IMR-90 (cell line): ENCODE measurements around the gene OAF. TPM values are rescaled to one million over a fixed set of nuclear protein-coding genes. Genes with fewer than 3 reads are reported as not detected.

ENCODE experiments used
- ATAC-seq: fragments of 200-7000 bp; cut with Tn5 transposase; 2 replicates; pipeline ENCODE4 v1.9.1; 2020; ENCODE audit warnings: low read depth, mild to moderate bottlenecking, moderate library complexity
- BruUV-seq: library from RNA; stranded (reverse); fragments of 400-500 nt; replicated peaks from 2 replicates; lab custom pipeline; 2021; lab: Mats Ljungman, UMichigan
- CTCF ChIA-PET: fragments of 300-600 bp; formaldehyde crosslinking; extraction: SDS; loops from one replicate; lab custom pipeline; 2021; ENCODE audit warnings: antibody characterized with exemption; lab: Yijun Ruan, JAX
- POLR2A ChIA-PET: fragments of 300-600 bp; sonication (Branson Sonifier 250); formaldehyde crosslinking; loops from one replicate; lab custom pipeline; 2022; ENCODE audit warnings: antibody characterized with exemption; ENCODE audit not compliant: unreplicated experiment; lab: Charles Lee
- DNase-seq: peaks from one replicate; pipeline ENCODE4 v3.0.0; 2013
- H2AFZ ChIP-seq: replicated peaks from 2 replicates; pipeline ENCODE3; 2013; ENCODE audit warnings: low read length, mild to moderate bottlenecking; ENCODE audit not compliant: poor library complexity
- H2AK5ac ChIP-seq: 2 replicates; pipeline ENCODE4 v1.6.1; 2013; ENCODE audit warnings: low read depth, low read length, inconsistent platforms
- H2AK9ac ChIP-seq: replicated peaks from 2 replicates; pipeline ENCODE3; 2013; ENCODE audit warnings: mild to moderate bottlenecking, low read depth, low read length, moderate library complexity; ENCODE audit not compliant: poor library complexity
- H2BK120ac ChIP-seq: 2 replicates; pipeline ENCODE4 v1.6.1; 2013; ENCODE audit warnings: low read depth, low read length, inconsistent platforms
- H2BK15ac ChIP-seq: 3 replicates; pipeline ENCODE4 v1.6.1; 2013; ENCODE audit warnings: low read depth, low read length, inconsistent platforms
- H2BK20ac ChIP-seq: 2 replicates; pipeline ENCODE4 v1.6.1; 2013; ENCODE audit warnings: low read depth, mild to moderate bottlenecking, inconsistent platforms, low read length, moderate library complexity
- H2BK5ac ChIP-seq: 2 replicates; pipeline ENCODE4 v1.6.1; 2013; ENCODE audit warnings: mild to moderate bottlenecking, low read depth, low read length, inconsistent platforms; ENCODE audit not compliant: poor library complexity, severe bottlenecking
- H3K14ac ChIP-seq: replicated peaks from 2 replicates; pipeline ENCODE4 v1.6.1; 2013; ENCODE audit warnings: low read depth, low read length, inconsistent platforms
- H3K18ac ChIP-seq: 2 replicates; pipeline ENCODE4 v1.6.1; 2013; ENCODE audit warnings: low read depth, low read length, control low read depth
- H3K23ac ChIP-seq: 2 replicates; pipeline ENCODE4 v1.6.1; 2013; ENCODE audit warnings: low read depth, low read length, inconsistent platforms
- H3K27ac ChIP-seq: 2 replicates; pipeline ENCODE4 v1.5.1; 2013; ENCODE audit warnings: mild to moderate bottlenecking, control low read depth, low read length; ENCODE audit not compliant: insufficient read depth
- H3K27me3 ChIP-seq: 2 replicates; pipeline ENCODE4 v1.6.1; 2013; ENCODE audit warnings: low read length; ENCODE audit not compliant: control insufficient read depth, insufficient read depth
- H3K36me3 ChIP-seq: 2 replicates; pipeline ENCODE4 v1.6.1; 2013; ENCODE audit warnings: low read length, mixed read lengths; ENCODE audit not compliant: control insufficient read depth, insufficient read depth
- H3K4ac ChIP-seq: 2 replicates; pipeline ENCODE4 v1.6.1; 2013; ENCODE audit warnings: low read depth, low read length, inconsistent platforms
- H3K4me1 ChIP-seq: 2 replicates; pipeline ENCODE4 v1.6.1; 2013; ENCODE audit warnings: low read length, mixed read lengths; ENCODE audit not compliant: control insufficient read depth, insufficient read depth
- H3K4me2 ChIP-seq: 2 replicates; pipeline ENCODE4 v1.6.1; 2013; ENCODE audit warnings: low read depth, mild to moderate bottlenecking, control low read depth, low read length, moderate library complexity
- H3K4me3 ChIP-seq: 2 replicates; pipeline ENCODE4 v1.5.1; 2013; ENCODE audit warnings: low read depth, mild to moderate bottlenecking, control low read depth, low read length, moderate library complexity; ENCODE audit not compliant: insufficient read depth
- H3K56ac ChIP-seq: 2 replicates; pipeline ENCODE4 v1.6.1; 2013; ENCODE audit warnings: low read length, inconsistent platforms; ENCODE audit not compliant: insufficient read depth; ENCODE audit errors: extremely low read depth
- H3K79me1 ChIP-seq, 2 experiments: 2 replicates each; pipeline ENCODE4 v1.6.1; 2013; ENCODE audit warnings: low read length in 2 of 2, inconsistent platforms in 1 of 2, low read depth in 1 of 2
- H3K9ac ChIP-seq: 2 replicates; pipeline ENCODE4 v1.6.1; 2013; ENCODE audit warnings: low read depth, low read length, control low read depth
- H3K9me1 ChIP-seq: 2 replicates; pipeline ENCODE4 v1.6.1; 2013; ENCODE audit warnings: low read length, inconsistent platforms; ENCODE audit not compliant: insufficient read depth
- H3K9me3 ChIP-seq: 2 replicates; pipeline ENCODE4 v1.6.1; 2013; ENCODE audit warnings: low read length; ENCODE audit not compliant: control insufficient read depth, insufficient read depth
- H4K20me1 ChIP-seq: 2 replicates; pipeline ENCODE4 v1.6.1; 2013; ENCODE audit warnings: low read length, inconsistent platforms; ENCODE audit not compliant: insufficient read depth
- H4K5ac ChIP-seq: 2 replicates; pipeline ENCODE4 v1.6.1; 2013; ENCODE audit warnings: mild to moderate bottlenecking, low read depth, low read length, control low read depth
- H4K8ac ChIP-seq, 2 experiments: 2 replicates each; pipeline ENCODE4 v1.6.1; 2013; ENCODE audit warnings: low read depth in 2 of 2, low read length in 2 of 2, control low read depth in 1 of 2, inconsistent platforms in 1 of 2
- H4K91ac ChIP-seq: 2 replicates; pipeline ENCODE4 v1.6.1; 2013; ENCODE audit warnings: low read depth, low read length, inconsistent platforms; ENCODE audit not compliant: insufficient read depth
- BHLHE40 ChIP-seq: fragments of 150-350 bp; IDR thresholded peaks from 2 replicates; pipeline ENCODE4 v1.6.1; 2016; ENCODE audit warnings: mild to moderate bottlenecking, low read depth, low read length
- CEBPB ChIP-seq: IDR thresholded peaks from 2 replicates; pipeline ENCODE4 v1.6.1; 2012; ENCODE audit warnings: low read depth, low read length, improper control_type of control experiment
- CHD1 ChIP-seq: IDR thresholded peaks from 2 replicates; pipeline ENCODE4 v1.6.1; 2012; ENCODE audit warnings: low read depth, low read length, improper control_type of control experiment
- CTCF ChIP-seq: conservative IDR thresholded peaks from 2 replicates; pipeline ENCODE4 v1.5.1; 2012; ENCODE audit warnings: mild to moderate bottlenecking, low read depth, low read length, improper control_type of control experiment
- ELK1 ChIP-seq: fragments of 150-350 bp; IDR thresholded peaks from 2 replicates; pipeline ENCODE4 v1.6.1; 2016; ENCODE audit warnings: low read depth, mild to moderate bottlenecking, low read length, moderate library complexity, borderline replicate concordance
- FOS ChIP-seq: fragments of 150-350 bp; IDR thresholded peaks from 2 replicates; pipeline ENCODE4 v1.6.1; 2016; ENCODE audit warnings: low read depth, low read length
- MAFK ChIP-seq: IDR thresholded peaks from 2 replicates; pipeline ENCODE4 v1.6.1; 2012; ENCODE audit warnings: low read depth, low read length, improper control_type of control experiment
- MAZ ChIP-seq: IDR thresholded peaks from 2 replicates; pipeline ENCODE4 v1.6.1; 2012; ENCODE audit warnings: low read depth, mild to moderate bottlenecking, low read length, improper control_type of control experiment, moderate library complexity, borderline replicate concordance
- MXI1 ChIP-seq: IDR thresholded peaks from 2 replicates; pipeline ENCODE4 v1.6.1; 2012; ENCODE audit warnings: low read depth, mild to moderate bottlenecking, low read length, moderate library complexity, borderline replicate concordance
- NFE2L2 ChIP-seq: fragments of 150-350 bp; IDR thresholded peaks from 2 replicates; pipeline ENCODE4 v1.6.1; 2016; ENCODE audit warnings: low read depth, mild to moderate bottlenecking, low read length
- POLR2A ChIP-seq: IDR thresholded peaks from 2 replicates; pipeline ENCODE4 v1.6.1; 2012; ENCODE audit warnings: mild to moderate bottlenecking, low read depth, low read length
- RAD21 ChIP-seq: IDR thresholded peaks from 2 replicates; pipeline ENCODE4 v1.6.1; 2012; ENCODE audit warnings: low read length, improper control_type of control experiment
- RCOR1 ChIP-seq: IDR thresholded peaks from 2 replicates; pipeline ENCODE4 v1.6.1; 2012; ENCODE audit warnings: mild to moderate bottlenecking, low read length, improper control_type of control experiment; ENCODE audit not compliant: insufficient replicate concordance
- RFX5 ChIP-seq: IDR thresholded peaks from 2 replicates; pipeline ENCODE4 v1.8.0; 2012; ENCODE audit warnings: low read depth, mild to moderate bottlenecking, low read length, moderate library complexity
- SMC3 ChIP-seq: fragments of 150-350 bp; IDR thresholded peaks from 2 replicates; pipeline ENCODE4 v1.6.1; 2016; ENCODE audit warnings: low read depth, mild to moderate bottlenecking, antibody characterized with exemption, low read length, moderate library complexity
- USF2 ChIP-seq: fragments of 150-350 bp; IDR thresholded peaks from 2 replicates; pipeline ENCODE4 v1.6.1; 2017; ENCODE audit warnings: mild to moderate bottlenecking, antibody characterized with exemption, low read length, low read depth
- WGBS, 2 experiments: methylation state at CpG; one replicate each; pipeline versions ENCODE4 v1.1.5 to v1.1.7; 2013; ENCODE audit warnings: missing lambda C conversion rate in 2 of 2; ENCODE audit not compliant: insufficient read length in 1 of 2; ENCODE audit errors: extremely low coverage in 2 of 2; 5-methylcytosine and 5-hydroxymethylcytosine counted together
- dilution Hi-C: fragments of 300-500 bp; cut with HindIII; formaldehyde crosslinking; loops from one replicate; pipeline ENCODE4 v1.14.3; 2018; ENCODE audit warnings: low sequenced_read_pairs; ENCODE audit not compliant: unreplicated experiment
- in situ Hi-C: fragments of 300-500 bp; cut with MboI; formaldehyde crosslinking; loops from 3 replicates; pipeline ENCODE4 v1.14.3; 2019; ENCODE audit warnings: low sequenced_read_pairs, inconsistent platforms, mixed read lengths
- intact Hi-C: fragments of 100-400 bp; cut with micrococcal nuclease; formaldehyde crosslinking; loops from 2 replicates; pipeline ENCODE4 v1.10.0; 2022
- polyA plus RNA-seq, 3 experiments: library from polyadenylated mRNA; depleted of rRNA; stranded (reverse); fragments of >200 nt; gene quantifications; 2 replicates each; pipeline ENCODE4 v1.2.3, GENCODE V29; 2012; ENCODE audit warnings: low replicate concordance in 1 of 3
- total RNA-seq: library from RNA; depleted of rRNA; stranded (reverse); fragments of >200 nt; gene quantifications from 2 replicates; pipeline ENCODE4 v1.2.3, GENCODE V29; 2012

The OAF gene
- total and polyA plus RNA-seq, 2 of the 4 experiments (the other 2 are of a cell fraction): 9.9 to 42.0 TPM

- H3K27ac ChIP-seq: no peak overlapping the region
- no peak overlapping the region for H3K14ac ChIP-seq
- ATAC-seq (no peak), DNase-seq (no peak)
- POLR2A ChIA-PET: no interaction called here
- H3K4me1 ChIP-seq: no peaks in the 10 kb centered on the region
- H3K18ac ChIP-seq: no peak overlapping the region
- no peak overlapping the region for H3K23ac ChIP-seq
- CTCF ChIA-PET: no interaction called here
- no peaks in the 10 kb centered on the region for H3K9me1 ChIP-seq
- H3K4ac ChIP-seq: no peak overlapping the region
- H4K8ac ChIP-seq: no peak overlapping the region
- 83% methylated on average over 1 of the region's 5 CpGs; no CpG with 5 or more reads in 1 of the 2 experiments for WGBS, 2 experiments
- H3K36me3 ChIP-seq: no peaks in the 10 kb centered on the region
- no peak overlapping the region for H3K4me2 ChIP-seq
- H3K56ac ChIP-seq: no peak overlapping the region
- intact Hi-C loops (no loop called here), dilution Hi-C loops (no loop called here), in situ Hi-C loops (no loop called here)
- no peak overlapping the region for H2BK5ac ChIP-seq
- no peak overlapping the region for H4K91ac ChIP-seq
- no peaks in the 10 kb centered on the region for H3K79me1 ChIP-seq
- no peak overlapping the region for H4K5ac ChIP-seq
- no peaks in the 10 kb centered on the region for H4K20me1 ChIP-seq
- TF ChIP-seq RAD21 (no peak), POLR2A (no peak), CTCF (no peak), RFX5 (no peak), BHLHE40 (no peak), CHD1 (no peak), ELK1 (no peak), CEBPB (no peak), FOS (no peak), MXI1 (no peak), NFE2L2 (no peak), USF2 (no peak), SMC3 (no peak), MAZ (no peak), RCOR1 (no peak), MAFK (no peak)
- no peak overlapping the region for H3K4me3 ChIP-seq
- no peak overlapping the region for H2AK5ac ChIP-seq
- H3K27me3 ChIP-seq: peaks cover 18% of the 10 kb centered on the region
- no peak overlapping the region for H3K9ac ChIP-seq
- no peak overlapping the region for H2BK15ac ChIP-seq
- no TSS peak for BruUV-seq
- H2BK20ac ChIP-seq: no peak overlapping the region
- H2AK9ac ChIP-seq: no peak overlapping the region
- H2AFZ ChIP-seq: no peak overlapping the region
- H2BK120ac ChIP-seq: no peak overlapping the region
- no peaks in the 10 kb centered on the region for H3K9me3 ChIP-seq
Measured at GRCh38 chr11:120271672-120272071, 60.8 kb downstream of the OAF start.
